ENCODE results near the gene CLDN12.

Gene CLDN12

GRCh38 chr7:90433221-90433620, 30.0 kb downstream of the CLDN12 start:
- no peak overlapping the region for H3K27ac ChIP-seq
- no peak for TF ChIP-seq CTCF (conservative IDR thresholded peaks at IDR 0.05)

GRCh38 chr7:90445633-90446032, 42.4 kb downstream of the CLDN12 start:
- TF ChIP-seq CTCF (conservative IDR thresholded peaks at IDR 0.05), result no peak

GRCh38 chr7:90446137-90446899, 43.1 kb downstream of the CLDN12 start:
- H3K27ac ChIP-seq, result no peak overlapping the region
- TF ChIP-seq CTCF (conservative IDR thresholded peaks at IDR 0.05), result no peak

More at GRCh38 chr7:90445633-90446032, 42.4 kb downstream of the CLDN12 start:
- H3K27ac ChIP-seq, result no peak overlapping the region

- no peak overlapping the region for H3K27ac ChIP-seq
- TF ChIP-seq CTCF (conservative IDR thresholded peaks at IDR 0.05), result no peak
Measured at GRCh38 chr7:90453259-90453891, 50.1 kb downstream of the CLDN12 start.

- TF ChIP-seq CTCF (conservative IDR thresholded peaks at IDR 0.05), result no peak
- H3K27ac ChIP-seq, result no peak overlapping the region
Measured at GRCh38 chr7:90453931-90454330, 50.7 kb downstream of the CLDN12 start.

- TF ChIP-seq CTCF (conservative IDR thresholded peaks at IDR 0.05), result peak; percentile 88
- H3K27ac ChIP-seq, result peak overlapping the region; percentile 29; the same call in 1 of the 2 replicates
Measured at GRCh38 chr7:90455163-90456030, 52.1 kb downstream of the CLDN12 start.

- TF ChIP-seq CTCF (conservative IDR thresholded peaks at IDR 0.05), result no peak
Measured at GRCh38 chr7:90458104-90458503, 54.8 kb downstream of the CLDN12 start.

More at GRCh38 chr7:90458104-90458503, 54.8 kb downstream of the CLDN12 start:
- peak overlapping the region; percentile 47 for H3K27ac ChIP-seq
